Hematopoietic multipotent progenitor cell treated with erythropoietin and hydrocortisone succinate and interleukin-3 and kit ligand, for 15 days (in vitro differentiated cells): Measurements from ENCODE around the gene FRS2.

Source experiments
- DNase-seq: peaks from one replicate; pipeline ENCODE4 v3.0.0-alpha.2; 2015; ENCODE audit warnings: low spot score

Gene FRS2

DNA sequence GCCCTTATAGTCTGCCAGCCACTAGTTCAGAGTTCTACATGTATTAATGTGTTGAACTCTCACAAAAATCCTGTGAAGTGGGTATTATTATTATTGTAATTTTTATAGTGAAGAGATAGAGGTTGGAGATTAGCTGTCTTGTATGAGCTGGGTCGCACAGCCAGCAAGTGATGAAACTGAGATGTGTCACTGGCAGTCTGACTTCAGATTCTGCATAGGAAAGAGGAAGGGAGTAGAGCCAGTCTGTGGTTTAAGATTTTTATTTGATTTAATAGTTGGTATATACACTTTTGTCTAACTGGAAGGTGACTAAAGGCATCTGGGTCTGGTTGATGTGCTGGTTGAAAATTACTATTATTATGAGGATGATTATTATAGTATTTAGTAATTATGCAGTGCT lies 5.8 kb upstream of the FRS2 start:
- no peak for DNase-seq

DNA sequence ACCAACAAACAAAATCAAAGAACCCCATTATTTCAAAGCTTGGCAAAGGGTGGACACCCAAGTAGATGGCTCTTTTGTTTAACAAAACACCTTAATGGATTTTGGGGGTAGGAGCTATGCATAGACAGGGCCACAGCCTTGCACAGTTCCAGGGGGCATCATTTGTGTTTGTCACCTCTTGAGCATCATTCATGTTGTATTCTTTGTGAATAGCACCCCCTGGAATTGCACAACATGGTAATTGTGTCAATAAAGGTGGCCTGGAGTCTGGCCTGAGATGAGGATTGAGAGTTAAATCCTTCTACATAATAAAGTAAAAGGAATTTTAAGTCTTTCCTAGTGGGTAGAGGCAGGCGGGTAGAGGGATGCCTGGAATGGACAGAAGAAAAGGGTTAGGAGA lies 3.3 kb upstream of the FRS2 start:
- no peak for DNase-seq

DNA sequence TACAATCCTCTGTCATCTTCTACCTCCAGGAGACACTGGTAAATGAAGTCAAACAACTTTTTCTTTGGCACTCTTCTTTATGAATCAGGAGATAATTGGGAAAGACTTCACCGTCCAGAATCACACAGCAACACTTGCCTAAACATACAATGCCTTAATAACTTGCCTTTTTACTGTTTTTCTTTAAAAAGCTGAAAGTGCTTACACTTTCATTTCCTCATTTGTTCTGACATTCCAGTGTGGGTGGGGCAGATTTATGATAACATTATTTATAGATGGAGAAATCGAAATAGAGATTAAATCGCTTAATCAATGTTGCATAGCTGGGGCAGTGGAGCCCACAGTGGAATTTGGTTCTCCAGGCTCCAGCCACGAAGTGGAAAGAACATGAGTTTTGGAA lies 2.8 kb upstream of the FRS2 start:
- no peak for DNase-seq

DNA sequence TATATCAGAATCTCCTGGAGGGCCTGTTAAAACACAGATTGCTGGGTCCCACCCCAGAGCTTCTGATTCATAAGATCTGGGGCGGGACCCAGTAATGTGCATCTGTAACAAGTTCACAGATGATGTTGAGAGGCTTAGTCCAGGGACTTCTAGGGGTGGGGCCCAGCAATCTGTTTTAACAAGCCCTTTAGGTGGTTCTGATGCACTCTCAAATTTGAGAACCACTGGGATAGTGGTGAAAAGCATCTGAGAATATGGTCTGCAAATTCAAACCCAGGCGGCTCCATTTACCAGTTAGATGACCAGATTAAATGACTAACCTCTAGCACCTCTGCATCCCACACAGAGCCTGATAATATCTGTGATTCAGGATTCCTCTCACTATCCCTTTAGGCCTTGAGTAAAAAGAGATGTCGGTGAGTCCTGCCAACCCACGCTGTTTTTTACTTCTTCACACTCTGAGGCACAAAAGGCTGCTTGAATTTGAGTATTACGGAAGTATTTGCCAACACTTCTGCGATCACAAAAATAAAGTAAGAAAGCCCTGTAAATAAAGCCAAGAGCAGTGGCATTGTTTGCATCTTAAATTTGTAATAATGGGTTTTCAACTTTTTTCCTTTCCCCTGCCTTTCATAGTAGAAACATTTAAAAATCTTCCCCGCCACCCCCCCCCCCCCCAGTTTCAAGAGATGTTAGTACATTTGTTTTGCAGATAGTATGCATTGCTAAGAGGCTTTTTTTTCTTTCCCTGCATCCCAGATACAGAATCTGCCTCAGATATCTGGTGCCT lies 1.8 kb upstream of the FRS2 start:
- no peak for DNase-seq

DNA sequence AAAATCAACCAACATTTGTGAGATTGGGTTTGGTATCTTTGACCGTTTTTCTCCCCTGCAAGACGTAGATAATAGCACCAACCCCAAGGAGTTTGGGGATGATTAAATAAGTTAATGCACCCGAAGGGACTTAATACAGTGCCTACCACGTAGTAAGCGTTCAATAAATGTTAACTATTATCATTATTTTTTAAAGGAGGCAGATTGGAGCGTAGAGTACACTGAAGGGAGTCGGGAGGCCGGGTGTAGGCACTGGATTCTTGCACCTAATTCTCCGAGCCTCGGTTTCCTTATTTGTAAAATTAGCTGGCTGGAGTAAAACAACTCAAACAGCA lies 367 bp upstream of the FRS2 start:
- peak; percentile 14 for DNase-seq

DNA sequence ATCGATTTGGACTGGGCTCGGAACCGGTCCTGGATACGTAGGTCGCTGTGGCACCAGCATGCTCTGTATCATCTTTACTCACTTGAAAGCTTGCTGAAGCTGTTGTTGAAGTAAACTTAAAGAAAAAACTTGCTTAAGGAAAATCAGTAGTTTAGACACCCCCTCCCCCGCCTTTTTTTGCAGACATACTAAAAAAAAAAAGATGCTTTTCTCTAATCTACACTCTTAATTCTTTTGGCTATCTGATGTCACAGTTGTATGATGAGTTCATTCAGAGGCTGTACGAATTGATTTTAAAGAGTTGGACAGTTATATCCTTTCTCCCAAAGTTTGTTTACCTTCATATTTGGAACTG lies 865 bp downstream of the FRS2 start:
- no peak for DNase-seq

DNA sequence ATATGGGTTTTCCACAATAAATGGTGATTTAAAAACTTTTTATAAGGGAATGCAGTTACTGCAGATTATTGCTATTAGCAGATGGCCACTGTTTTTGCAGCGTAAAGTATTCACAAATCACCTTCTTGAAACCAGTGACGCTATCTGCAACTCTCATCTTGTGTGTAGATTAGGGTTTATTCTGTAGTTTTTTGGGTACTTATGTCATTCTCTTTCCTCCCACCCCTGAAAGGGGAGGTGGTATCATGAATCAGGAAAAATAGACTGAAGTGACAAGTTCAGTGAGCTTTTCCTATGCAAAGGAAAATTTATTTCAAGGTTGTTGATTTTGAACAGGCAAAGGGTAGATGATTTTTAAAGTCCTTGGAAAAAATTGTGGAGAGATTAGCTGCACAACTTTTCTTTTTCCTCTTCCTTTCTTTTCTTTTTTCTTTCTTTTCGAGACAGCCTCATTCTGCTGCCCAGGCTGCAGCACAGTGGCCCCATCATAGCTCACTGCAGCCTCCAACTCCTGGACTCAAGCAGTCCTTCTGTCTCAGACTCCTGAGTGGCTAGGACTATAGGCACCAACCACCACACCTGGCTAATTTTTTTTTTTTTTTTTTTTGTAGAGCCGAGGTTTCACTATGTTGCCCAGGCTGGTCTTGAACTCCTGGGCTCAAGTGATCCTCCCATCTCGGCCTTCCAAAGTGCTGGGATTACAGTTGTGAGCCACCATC lies 1.6 kb downstream of the FRS2 start:
- DNase-seq = no peak

DNA sequence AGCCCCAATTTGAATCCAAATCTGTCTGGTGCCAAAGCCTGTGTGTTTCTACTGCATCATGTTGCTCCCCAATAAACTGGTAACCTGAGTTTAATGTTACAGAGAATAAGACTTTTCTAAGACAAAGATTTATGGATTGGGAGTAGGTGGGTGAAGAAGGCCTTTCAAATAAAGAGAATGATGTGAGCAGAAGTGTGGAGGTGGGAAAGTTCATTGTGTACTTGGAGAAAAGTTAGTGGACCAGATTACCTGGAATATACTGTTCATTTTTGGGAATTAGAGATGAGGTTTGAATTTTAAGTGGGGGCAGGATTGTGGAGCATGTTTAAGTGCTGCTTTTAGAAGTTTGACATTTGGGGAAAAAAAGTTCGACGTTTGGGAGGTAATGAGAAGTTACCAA lies 3.1 kb downstream of the FRS2 start:
- no peak for DNase-seq

DNA sequence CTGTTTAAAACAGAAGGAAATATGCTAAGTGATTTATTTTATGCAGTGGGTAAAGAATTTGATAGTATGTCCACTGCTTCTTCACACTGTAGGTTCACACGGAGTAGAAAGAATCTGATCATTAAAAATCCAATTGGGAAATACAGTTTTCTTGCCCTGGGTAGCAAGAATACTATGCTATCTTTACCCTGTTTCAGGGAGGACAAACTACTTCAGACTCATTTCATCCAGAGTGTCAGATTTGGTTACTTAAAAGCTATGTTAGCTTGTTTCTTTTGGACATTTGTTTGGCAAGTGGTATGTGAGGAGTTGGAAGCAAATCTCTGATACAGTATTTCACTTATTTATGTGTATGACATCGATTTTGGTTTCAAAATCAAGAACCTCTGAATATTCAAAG lies 4.3 kb downstream of the FRS2 start:
- no peak for DNase-seq

DNA sequence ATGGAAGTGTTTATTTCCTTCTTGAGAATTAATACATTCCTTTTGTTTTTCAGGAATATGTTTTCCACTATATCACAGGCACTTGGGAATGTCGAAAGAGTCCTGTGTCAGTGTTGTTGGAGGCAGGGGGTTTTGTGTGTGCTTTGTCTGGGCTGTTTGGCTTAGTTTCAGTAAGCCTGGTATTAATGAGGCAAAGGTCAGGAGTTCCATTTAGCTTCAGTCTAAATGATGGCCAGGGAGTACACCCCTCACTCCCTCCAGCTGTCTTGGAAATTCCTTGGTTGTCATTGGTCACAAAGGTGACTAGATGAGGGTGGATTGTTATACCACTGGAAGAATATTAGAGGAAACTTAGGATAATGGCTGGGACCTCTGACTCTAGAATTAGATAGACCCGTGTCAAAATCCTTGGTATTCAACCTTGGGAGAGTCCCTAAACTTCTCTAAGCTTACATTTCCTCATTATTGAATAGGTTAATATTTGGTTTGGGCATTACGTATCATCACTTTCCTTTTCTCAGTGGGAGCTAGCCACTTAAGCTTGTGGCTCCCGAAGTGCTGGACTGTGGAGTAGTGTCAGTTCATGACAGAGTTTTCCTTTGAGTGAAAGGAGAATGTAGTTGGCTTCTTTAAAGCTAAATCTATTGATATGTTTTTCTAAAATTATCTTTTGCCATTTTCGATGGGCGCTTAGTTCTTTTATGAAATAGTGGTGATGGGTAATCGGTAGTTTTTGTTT lies 5.2 kb downstream of the FRS2 start:
- no peak for DNase-seq

DNA sequence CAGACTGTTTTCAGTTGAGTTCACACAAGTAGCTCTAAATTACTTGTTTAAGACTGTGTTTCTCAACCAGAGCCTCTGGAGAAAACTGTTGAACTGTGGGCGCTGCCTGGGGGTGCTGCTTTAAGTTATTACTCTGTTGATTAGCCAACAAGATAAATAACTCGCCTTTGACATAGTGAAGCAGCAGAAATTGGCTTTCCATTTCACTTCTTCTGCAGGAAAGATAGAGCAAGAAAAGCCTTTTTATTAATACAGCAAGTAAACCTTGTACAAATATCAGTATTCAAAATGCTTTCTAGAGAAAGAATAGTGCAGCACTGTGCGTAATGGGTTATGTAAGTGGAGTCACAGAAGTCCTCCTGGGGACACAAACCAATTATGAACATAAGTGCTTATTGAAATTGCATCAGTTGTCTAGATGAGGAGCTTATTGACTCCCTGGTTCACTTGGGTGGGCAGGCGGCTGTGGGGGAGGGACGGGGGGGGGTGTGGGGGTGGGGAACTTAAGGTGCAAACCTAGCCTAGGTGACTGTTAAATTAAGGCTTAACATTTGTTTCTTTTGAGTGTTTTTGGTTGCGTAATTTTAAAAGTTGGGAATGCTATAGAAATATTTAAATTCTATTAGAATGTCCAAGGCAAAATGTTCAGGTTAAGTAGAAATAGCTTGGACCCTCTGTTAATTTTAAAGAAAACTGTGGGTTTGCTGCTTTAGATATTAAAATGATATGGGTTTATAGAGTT lies 6.3 kb downstream of the FRS2 start:
- DNase-seq = no peak

DNA sequence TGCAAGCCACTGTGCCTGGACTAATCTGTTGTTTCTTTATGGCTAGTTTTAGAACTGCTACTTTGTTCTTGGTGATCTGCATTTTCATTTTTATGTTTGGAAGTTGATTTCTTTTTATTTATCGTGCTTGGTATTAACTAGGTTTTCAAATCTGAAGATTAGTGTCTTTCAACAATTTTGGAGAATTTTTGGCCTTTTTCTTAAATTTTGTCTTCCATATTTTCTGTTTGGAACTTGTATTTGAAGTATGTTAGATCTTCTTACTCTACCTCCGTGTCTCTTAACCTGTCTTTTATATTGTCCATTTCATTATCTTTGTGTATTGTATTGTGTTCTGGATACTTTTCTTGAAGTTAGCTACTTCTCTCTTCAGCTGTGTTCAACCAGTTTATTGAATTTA lies 9.5 kb downstream of the FRS2 start:
- no peak for DNase-seq

DNA sequence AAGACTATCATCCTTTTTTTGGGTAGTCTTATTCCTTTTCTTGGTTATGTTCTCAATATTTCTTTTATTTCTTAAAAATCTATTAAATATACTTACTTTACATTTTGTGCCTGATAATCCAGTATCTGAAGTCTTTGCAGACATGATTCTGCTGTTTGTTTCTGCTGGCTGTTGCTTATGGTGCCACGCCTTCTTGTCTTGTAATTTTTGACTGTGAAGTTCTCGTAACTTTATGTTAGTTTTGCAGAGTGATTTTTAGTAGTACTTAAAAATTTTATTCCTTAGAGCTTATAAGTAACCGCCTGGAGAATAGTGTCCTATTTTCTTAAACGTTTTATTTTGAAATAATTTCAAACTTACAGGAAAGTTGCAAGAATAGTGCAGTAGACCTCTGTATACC lies 10.5 kb downstream of the FRS2 start:
- DNase-seq = no peak

DNA sequence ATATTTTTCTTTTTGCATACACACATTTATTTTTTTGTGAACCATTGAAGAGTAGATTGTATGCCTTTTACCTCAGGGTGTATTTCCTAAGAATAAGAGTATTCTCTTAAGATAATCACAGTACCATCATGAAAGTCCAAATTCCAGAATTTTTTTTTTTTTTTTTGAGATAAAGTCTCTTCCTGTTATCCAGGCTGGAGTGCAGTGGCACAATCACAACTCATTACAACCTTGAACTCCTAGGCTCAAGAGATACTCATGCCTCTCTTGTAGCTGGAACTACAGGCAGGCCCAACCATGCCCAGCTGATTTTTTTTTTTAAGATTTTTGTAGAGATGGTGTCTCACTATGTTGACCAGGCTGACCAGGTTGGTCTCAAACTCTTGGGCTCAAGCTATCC lies 10.9 kb downstream of the FRS2 start:
- DNase-seq = no peak

DNA sequence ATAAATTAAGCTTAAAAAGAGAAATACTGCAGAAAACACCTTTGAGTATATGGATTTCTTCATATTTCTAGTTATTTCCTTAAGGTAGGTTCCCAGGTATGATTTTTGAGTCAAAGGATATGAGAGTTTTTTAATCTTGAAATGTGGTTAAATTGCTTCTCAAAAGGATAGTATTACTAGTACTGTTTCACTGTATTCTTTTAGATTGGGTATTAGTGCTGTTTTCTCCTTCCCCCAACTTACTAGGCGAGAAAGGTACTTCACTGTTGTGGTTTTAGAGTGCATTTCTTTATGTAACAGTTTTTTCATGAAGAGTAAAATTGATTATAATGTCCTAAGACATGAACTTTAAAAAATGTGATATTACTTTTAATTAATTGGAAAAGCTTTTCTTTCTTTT lies 13.5 kb downstream of the FRS2 start:
- no peak for DNase-seq

DNA sequence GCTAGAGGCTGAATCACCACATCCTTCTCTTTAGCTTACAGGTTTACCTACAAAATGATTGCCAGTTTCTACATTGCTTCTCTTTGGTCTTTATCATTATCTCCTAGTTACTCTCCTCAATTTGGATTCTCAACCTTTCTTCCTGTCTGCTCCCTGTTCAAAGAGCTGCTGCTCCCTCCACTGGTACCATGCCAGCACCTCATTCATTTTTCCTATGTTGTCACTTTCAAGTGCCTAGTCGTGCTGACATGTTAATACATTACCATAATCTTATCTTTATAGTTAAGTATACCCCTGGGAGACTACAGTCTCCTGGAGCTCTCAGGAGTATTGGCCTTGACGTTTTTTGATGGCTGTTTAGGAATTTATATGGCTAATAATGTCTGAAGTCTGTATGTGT lies 14.2 kb downstream of the FRS2 start:
- DNase-seq = no peak

DNA sequence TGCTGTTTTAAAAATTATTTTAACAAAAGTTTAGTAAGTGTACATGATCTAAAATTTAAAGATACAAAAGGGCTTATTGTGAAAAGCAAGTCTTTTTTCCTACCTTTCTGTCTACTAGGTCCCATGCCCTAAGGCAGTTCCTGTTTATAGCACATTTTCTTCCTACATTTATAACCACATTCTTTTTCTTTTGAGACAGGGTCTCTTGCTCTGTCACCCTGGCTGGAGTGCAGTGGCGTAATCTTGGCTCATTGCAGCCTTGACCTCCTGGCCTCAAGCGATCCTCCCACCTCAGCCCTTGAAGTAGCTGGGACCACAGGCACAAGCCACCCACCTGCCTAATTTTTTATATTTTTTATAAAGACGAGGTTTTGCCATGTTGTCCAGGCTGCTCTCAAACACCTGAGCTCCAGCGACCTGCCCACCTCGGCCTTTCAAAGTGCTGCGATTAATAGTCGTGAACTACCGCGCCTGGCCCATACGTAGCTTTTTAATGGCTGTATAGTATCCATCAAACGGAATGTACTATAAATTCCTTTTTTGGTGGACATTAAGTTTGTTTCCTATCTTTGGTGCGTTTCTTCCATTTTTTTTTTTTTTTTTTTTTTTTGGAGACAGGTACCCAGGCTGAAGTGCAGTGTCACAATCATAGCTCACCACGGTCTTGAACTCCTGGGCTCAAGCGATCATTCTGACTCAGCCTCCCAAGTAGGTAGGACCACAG lies 20.9 kb downstream of the FRS2 start:
- no peak for DNase-seq

DNA sequence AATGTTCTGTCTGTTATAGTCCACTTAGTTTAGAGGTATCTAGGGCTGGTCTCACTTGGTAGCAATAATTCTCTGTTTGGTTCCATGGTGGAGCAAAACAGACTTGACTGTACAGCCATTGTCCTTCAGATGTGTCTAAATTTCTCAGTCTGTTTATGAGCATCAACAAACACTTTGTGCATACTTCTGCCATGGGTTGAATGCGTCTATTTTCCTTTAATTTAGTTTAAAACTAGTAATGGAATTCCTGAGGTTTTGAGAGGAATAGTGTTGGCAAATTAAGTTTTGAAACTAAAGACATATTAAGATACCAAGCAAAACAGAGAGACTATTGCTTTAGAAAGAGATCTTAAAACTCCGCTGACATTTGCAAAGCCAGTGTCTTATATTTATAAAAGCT lies 22.6 kb downstream of the FRS2 start:
- DNase-seq = no peak

DNA sequence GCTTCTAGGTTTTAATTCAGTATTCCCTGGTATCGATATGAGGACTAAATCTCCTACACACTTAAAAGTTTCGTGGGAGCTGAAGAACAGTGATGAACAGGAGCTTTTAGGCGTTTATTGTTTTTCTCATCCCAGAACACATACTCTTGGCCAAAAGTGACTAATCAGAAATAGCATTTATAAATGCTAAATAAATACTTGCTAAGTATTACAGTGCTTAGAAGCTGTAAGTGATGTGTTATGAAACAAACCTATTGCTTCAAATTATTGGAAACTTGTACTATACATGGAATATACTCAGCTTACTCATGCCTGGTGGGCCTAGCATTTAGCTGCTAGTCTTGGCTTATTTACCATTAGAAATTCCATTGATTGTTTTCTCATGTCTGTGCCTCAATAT lies 24.9 kb downstream of the FRS2 start:
- DNase-seq = no peak

DNA sequence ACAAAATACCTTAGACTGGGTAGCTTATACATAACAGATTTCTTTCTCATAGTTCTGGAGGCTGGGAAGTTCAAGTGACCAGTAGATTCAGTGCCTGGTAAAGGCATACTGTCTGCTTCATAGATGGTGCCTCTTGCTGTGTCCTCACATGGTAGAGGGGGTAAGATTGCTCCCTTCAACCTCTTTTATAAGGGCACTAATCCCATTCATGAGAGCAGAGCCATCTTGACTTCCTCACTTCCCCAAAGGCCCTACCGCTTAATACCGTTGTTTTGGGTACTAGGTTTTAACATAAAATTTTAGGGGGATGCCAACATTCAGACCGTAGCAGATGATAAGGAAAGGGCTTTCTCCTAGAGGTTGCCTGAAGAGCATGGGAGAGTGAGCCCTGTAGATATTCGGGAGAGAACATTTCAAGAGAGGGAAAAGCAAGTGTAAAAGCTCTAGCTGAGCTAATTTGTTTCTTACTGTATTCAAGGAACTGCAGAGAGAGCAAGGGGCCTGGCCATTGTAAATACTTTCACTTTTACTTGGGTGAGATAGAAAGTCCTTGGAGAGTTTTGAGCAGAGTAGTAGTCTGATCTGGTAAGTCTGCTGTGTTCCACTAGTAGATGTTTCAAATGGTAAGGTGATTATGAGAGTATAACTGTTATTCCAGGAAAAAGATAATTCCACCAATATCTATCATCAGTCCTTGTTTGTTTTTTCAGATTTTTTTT lies 27.3 kb downstream of the FRS2 start:
- no peak for DNase-seq

DNA sequence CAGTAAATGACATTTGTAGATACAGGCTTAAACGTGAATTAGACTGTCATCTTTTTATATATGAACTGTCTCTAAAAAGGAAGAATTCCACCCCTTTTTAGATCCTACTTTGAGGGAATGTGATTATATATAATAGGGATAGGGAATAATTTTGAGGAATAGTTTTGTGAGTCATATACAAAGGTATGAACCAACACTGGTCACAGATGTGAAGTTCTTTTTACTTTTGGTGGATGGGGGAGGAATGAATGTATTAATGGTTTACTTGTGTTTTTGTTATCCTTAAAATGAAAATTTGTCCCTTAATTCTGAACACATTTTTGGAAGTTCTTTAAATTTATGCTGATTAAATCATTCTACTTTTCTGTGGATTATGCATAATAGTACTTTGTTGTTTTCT lies 30.4 kb downstream of the FRS2 start:
- DNase-seq = no peak
